ENCODE data around the gene CUBN.

- no peak for TF ChIP-seq CTCF (IDR thresholded peaks at IDR 0.05)
- TF ChIP-seq POLR2A (IDR thresholded peaks at IDR 0.05): no peak
- TF ChIP-seq POLR2AphosphoS5 (IDR thresholded peaks at IDR 0.05): no peak
- TF ChIP-seq EP300 (IDR thresholded peaks at IDR 0.05): no peak
Observed at GRCh38 chr10:17066807-17067206, 62.8 kb downstream of the CUBN start.
